ENCODE data around the gene BNIP3. TPM values are rescaled to one million over a fixed set of nuclear protein-coding genes. Genes with fewer than 3 reads are reported as not detected.

BNIP3 gene
- total and polyA plus RNA-seq, 2 donors (not counting 3 experiments of a cell fraction or from before 2014, with no cell fraction given): 51.4 to 53.3 TPM

- POLR2A ChIA-PET: no interaction called here
- Histone ChIP-seq H3K9me1 (replicated peaks; ENCODE audit: control insufficient read depth, extremely low read depth, insufficient read depth, low read length) (no peaks in the 10 kb centered on the region), H3K4me3 (replicated peaks in 1 of 3; ENCODE audit: insufficient read depth in 1 of 3, low read depth in 1 of 3, low read length in 3 of 3) (no peak overlapping the region), H3K9ac (replicated peaks; ENCODE audit: extremely low read depth, insufficient read depth, low read length) (no peak overlapping the region), H3K79me2 (ENCODE audit: control insufficient read depth, insufficient read depth, low read length) (no peaks in the 10 kb centered on the region), H2AFZ (ENCODE audit: low read depth, low read length) (no peak overlapping the region), H4K20me1 (replicated peaks; ENCODE audit: control insufficient read depth, extremely low read depth, insufficient read depth, low read length) (no peaks in the 10 kb centered on the region), H3K4me2 (ENCODE audit: insufficient read depth, low read length) (no peak overlapping the region), H3K27me3 (ENCODE audit: control insufficient read depth in 2 of 2, insufficient read depth in 2 of 2, low read length in 2 of 2) (no peaks in the 10 kb centered on the region), H3K36me3 (ENCODE audit: control insufficient read depth in 2 of 2, extremely low read depth in 1 of 2, insufficient read depth in 2 of 2, low read length in 2 of 2) (no peaks in the 10 kb centered on the region), H3K27ac (ENCODE audit: insufficient read depth, low read depth, low read length) (no peak overlapping the region), H3K4me1 (ENCODE audit: control insufficient read depth, extremely low read depth, insufficient read depth, low read length) (peaks cover 7% of the 10 kb centered on the region), H3K9me3 (replicated peaks; ENCODE audit: control insufficient read depth, insufficient read depth, low read length) (no peaks in the 10 kb centered on the region)
- FAIRE-seq: no peak
- CTCF ChIA-PET: interaction anchor here (1.6 kb wide), 1 partner anchor 30 kb away, joined by 6 read pairs; no protein-coding TSS in a partner anchor
- BruUV-seq (replicated peaks): no TSS peak
- intact Hi-C loops (cut with micrococcal nuclease) (no loop called here), dilution Hi-C loops (cut with MboI; ENCODE audit: extremely low pct_ligation_motif_present, low sequenced_read_pairs) (no loop called here)
- TF ChIP-seq, protein P1, sequence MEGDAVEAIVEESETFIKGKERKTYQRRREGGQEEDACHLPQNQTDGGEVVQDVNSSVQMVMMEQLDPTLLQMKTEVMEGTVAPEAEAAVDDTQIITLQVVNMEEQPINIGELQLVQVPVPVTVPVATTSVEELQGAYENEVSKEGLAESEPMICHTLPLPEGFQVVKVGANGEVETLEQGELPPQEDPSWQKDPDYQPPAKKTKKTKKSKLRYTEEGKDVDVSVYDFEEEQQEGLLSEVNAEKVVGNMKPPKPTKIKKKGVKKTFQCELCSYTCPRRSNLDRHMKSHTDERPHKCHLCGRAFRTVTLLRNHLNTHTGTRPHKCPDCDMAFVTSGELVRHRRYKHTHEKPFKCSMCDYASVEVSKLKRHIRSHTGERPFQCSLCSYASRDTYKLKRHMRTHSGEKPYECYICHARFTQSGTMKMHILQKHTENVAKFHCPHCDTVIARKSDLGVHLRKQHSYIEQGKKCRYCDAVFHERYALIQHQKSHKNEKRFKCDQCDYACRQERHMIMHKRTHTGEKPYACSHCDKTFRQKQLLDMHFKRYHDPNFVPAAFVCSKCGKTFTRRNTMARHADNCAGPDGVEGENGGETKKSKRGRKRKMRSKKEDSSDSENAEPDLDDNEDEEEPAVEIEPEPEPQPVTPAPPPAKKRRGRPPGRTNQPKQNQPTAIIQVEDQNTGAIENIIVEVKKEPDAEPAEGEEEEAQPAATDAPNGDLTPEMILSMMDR (IDR thresholded peaks at IDR 0.05; ENCODE audit: extremely low read depth in 1 of 2, insufficient read depth in 1 of 2, low read depth in 1 of 2, low read length in 2 of 2): no peak
- no peak for TF ChIP-seq MAX (IDR thresholded peaks at IDR 0.05; ENCODE audit: insufficient read depth, insufficient read length)
- no peak for TF ChIP-seq POLR2AphosphoS5 (IDR thresholded peaks at IDR 0.05; ENCODE audit: insufficient read depth, low read depth, low read length)
- TF ChIP-seq FOS (IDR thresholded peaks at IDR 0.05; ENCODE audit: borderline replicate concordance, insufficient read depth, low read length): no peak
- TF ChIP-seq GATA2 (IDR thresholded peaks at IDR 0.05; ENCODE audit: insufficient read depth, insufficient read length, low read depth, low read length): no peak
- no peak for TF ChIP-seq JUN (IDR thresholded peaks at IDR 0.05; ENCODE audit: borderline replicate concordance, insufficient read depth, insufficient read length, low read depth)
- no peak for TF ChIP-seq MYC (IDR thresholded peaks at IDR 0.05; ENCODE audit: low read depth, low read length)
- TF ChIP-seq EZH2 (IDR thresholded peaks at IDR 0.05; ENCODE audit: borderline replicate concordance, low read depth, low read length, severe bottlenecking): no peak
- no peak for TF ChIP-seq POLR2A (IDR thresholded peaks at IDR 0.05; ENCODE audit: low read depth, low read length)
- DNase-seq (ENCODE audit: low read depth, low spot score): no peak
Measured at GRCh38 chr10:131993275-131993674, 11.6 kb upstream of the BNIP3 start.

Measured in endothelial cell of umbilical vein (primary cell).